Tibial nerve (tissue), 4 donors: ENCODE results near the gene SUSD4. TPM values are rescaled to one million over a fixed set of nuclear protein-coding genes. Genes with fewer than 3 reads are reported as not detected.
A peak's percentile ranks its signal among the peaks of the same experiment; 100 is the strongest.

Experiments used
- DNase-seq, 2 donors: peaks; one replicate each; pipeline ENCODE4 v3.0.0-alpha.2; 2019; ENCODE audit warnings: low spot score in 2 of 2
- H3K27ac ChIP-seq, 4 donors: fragments of 200-600 bp; sonication (generic) in 3 of 4; one replicate each; pipeline ENCODE4 v1.5.1; 2017 to 2019; ENCODE audit warnings: mild to moderate bottlenecking in 1 of 4
- H3K27me3 ChIP-seq, 2 donors: fragments of 200-600 bp; sonication (generic) in 1 of 2; one replicate each; pipeline versions ENCODE4 v1.5.1 to v1.6.0; 2017 to 2019
- H3K36me3 ChIP-seq, 3 donors: fragments of 200-600 bp; sonication (generic); one replicate each; pipeline ENCODE4 v1.5.1; 2018 to 2019
- H3K4me1 ChIP-seq, 4 donors: fragments of 200-600 bp; sonication (generic) in 3 of 4; one replicate each; pipeline ENCODE4 v1.5.1; 2017 to 2019
- H3K4me3 ChIP-seq, 4 donors: fragments of 200-600 bp; sonication (generic) in 3 of 4; one replicate each; pipeline ENCODE4 v1.5.1; 2017 to 2019; ENCODE audit warnings: mild to moderate bottlenecking in 1 of 4, moderate library complexity in 1 of 4
- H3K9me3 ChIP-seq, 4 donors: fragments of 200-600 bp; sonication (generic) in 3 of 4; one replicate each; pipeline ENCODE4 v1.5.1; 2017 to 2019
- CTCF ChIP-seq, 5 experiments: fragments of 200-600 bp in 3 of 5; fragments of 450-650 bp in 2 of 5; sonication (generic) in 3 of 5; IDR thresholded peaks; one replicate each; pipeline ENCODE4 v1.5.1; 2016 to 2019; ENCODE audit warnings: antibody characterized with exemption in 5 of 5, mild to moderate bottlenecking in 3 of 5, moderate library complexity in 2 of 5
- EP300 ChIP-seq, 2 donors: sonication (generic); formaldehyde crosslinking; IDR thresholded peaks; one replicate each; pipeline ENCODE4 v1.6.1; 2017; ENCODE audit warnings: antibody characterized with exemption in 2 of 2, mild to moderate bottlenecking in 1 of 2
- POLR2A ChIP-seq, 2 donors: fragments of 450-650 bp; IDR thresholded peaks; one replicate each; pipeline ENCODE4 v1.6.1; 2017; ENCODE audit warnings: antibody characterized with exemption in 2 of 2, mild to moderate bottlenecking in 2 of 2, moderate library complexity in 2 of 2
- WGBS, 2 donors: methylation state at CpG; one replicate each; pipeline ENCODE4 v1.1.5; 2018; 5-methylcytosine and 5-hydroxymethylcytosine counted together
- total RNA-seq, 4 donors: library from RNA; depleted of rRNA; stranded (reverse); fragments of >200 nt; gene quantifications; one replicate each; pipeline ENCODE4 v1.1.0, GENCODE V29; 2016

Gene SUSD4
- total RNA-seq, 4 donors from 2014 or later: not detected

- no peak overlapping the region for H3K4me3 ChIP-seq
- no peak for DNase-seq
- H3K27ac ChIP-seq: no peak overlapping the region
- no peaks in the 10 kb centered on the region for H3K36me3 ChIP-seq
- H3K9me3 ChIP-seq: peaks cover 0 to 15% (median 0%) of the 10 kb centered on the region in 4 donors
- TF ChIP-seq CTCF (IDR thresholded peaks at IDR 0.05) (no peak), POLR2A (IDR thresholded peaks at IDR 0.05) (no peak), EP300 (IDR thresholded peaks at IDR 0.05) (no peak)
- H3K27me3 ChIP-seq: peaks cover 0 to 27% of the 10 kb centered on the region in 2 donors
- H3K4me1 ChIP-seq: no peaks in the 10 kb centered on the region
- WGBS, 2 donors: 91 to 94% methylated on average over 12 to 13 of the region's 13 CpGs
Measured at GRCh38 chr1:223394706-223395105, 30.7 kb upstream of the SUSD4 start.

- DNase-seq: no peak
- Histone ChIP-seq H3K4me1 (no peaks in the 10 kb centered on the region), H3K27me3 (peaks cover 0 to 27% of the 10 kb centered on the region in 2 donors), H3K27ac (no peak overlapping the region), H3K36me3 (no peaks in the 10 kb centered on the region), H3K9me3 (peaks cover 0 to 15% (median 0%) of the 10 kb centered on the region in 4 donors), H3K4me3 (no peak overlapping the region)
- no peak for TF ChIP-seq EP300 (IDR thresholded peaks at IDR 0.05)
- TF ChIP-seq CTCF (IDR thresholded peaks at IDR 0.05): no peak
- TF ChIP-seq POLR2A (IDR thresholded peaks at IDR 0.05): no peak
- WGBS, 2 donors: 95 to 96% methylated on average over 27 of the region's 27 CpGs
Measured at GRCh38 chr1:223394242-223394641, 30.3 kb upstream of the SUSD4 start.

GRCh38 chr1:223393275-223394214 is 29.6 kb upstream of the SUSD4 start, which contains the start of gene CCDC185:
Gene CCDC185 (plus strand): TSS chr1:223393415. CDS start chr1:223393476, 61 bp downstream.
- H3K36me3 ChIP-seq: no peaks in the 10 kb centered on the region
- peaks cover 0 to 15% (median 0%) of the 10 kb centered on the region in 4 donors for H3K9me3 ChIP-seq
- H3K27ac ChIP-seq: no peak within 1 kb of the TSS
- no peak for DNase-seq
- peak within 1 kb of the TSS in 1 of 4 donors; percentile 19 for H3K4me3 ChIP-seq
- peaks cover 0 to 27% of the 10 kb centered on the region in 2 donors for H3K27me3 ChIP-seq
- TF ChIP-seq POLR2A (IDR thresholded peaks at IDR 0.05) (no peak), EP300 (IDR thresholded peaks at IDR 0.05) (no peak)
- no peaks in the 10 kb centered on the region for H3K4me1 ChIP-seq
- WGBS, 2 donors: 17 to 44% methylated on average over 32 to 51 of the region's 73 CpGs

- Histone ChIP-seq H3K4me1 (no peaks in the 10 kb centered on the region), H3K27ac (no peak overlapping the region), H3K9me3 (peaks cover 0 to 15% (median 0%) of the 10 kb centered on the region in 4 donors), H3K27me3 (peaks cover 0 to 27% of the 10 kb centered on the region in 2 donors), H3K4me3 (no peak overlapping the region), H3K36me3 (no peaks in the 10 kb centered on the region)
- DNase-seq: no peak
- TF ChIP-seq POLR2A (IDR thresholded peaks at IDR 0.05) (no peak), CTCF (IDR thresholded peaks at IDR 0.05) (no peak), EP300 (IDR thresholded peaks at IDR 0.05) (no peak)
Measured at GRCh38 chr1:223390618-223391017, 26.6 kb upstream of the SUSD4 start.

GRCh38 chr1:223386013-223386412 is 22.0 kb upstream of the SUSD4 start:
- H3K9me3 ChIP-seq: no peaks in the 10 kb centered on the region
- no peak overlapping the region for H3K4me3 ChIP-seq
- WGBS, 2 donors: 37 to 40% methylated on average over 2 of the region's 2 CpGs

More at GRCh38 chr1:223386013-223386412, 22.0 kb upstream of the SUSD4 start:
- Histone ChIP-seq H3K27ac (no peak overlapping the region), H3K4me1 (no peaks in the 10 kb centered on the region), H3K27me3 (no peaks in the 10 kb centered on the region), H3K36me3 (no peaks in the 10 kb centered on the region)
- no peak for DNase-seq
- TF ChIP-seq POLR2A (IDR thresholded peaks at IDR 0.05) (no peak), EP300 (IDR thresholded peaks at IDR 0.05) (no peak), CTCF (IDR thresholded peaks at IDR 0.05) (no peak)
